ENCODE data around the gene DGCR8.
A peak's percentile ranks its signal among the peaks of the same experiment; 100 is the strongest.

Gene DGCR8

DNA sequence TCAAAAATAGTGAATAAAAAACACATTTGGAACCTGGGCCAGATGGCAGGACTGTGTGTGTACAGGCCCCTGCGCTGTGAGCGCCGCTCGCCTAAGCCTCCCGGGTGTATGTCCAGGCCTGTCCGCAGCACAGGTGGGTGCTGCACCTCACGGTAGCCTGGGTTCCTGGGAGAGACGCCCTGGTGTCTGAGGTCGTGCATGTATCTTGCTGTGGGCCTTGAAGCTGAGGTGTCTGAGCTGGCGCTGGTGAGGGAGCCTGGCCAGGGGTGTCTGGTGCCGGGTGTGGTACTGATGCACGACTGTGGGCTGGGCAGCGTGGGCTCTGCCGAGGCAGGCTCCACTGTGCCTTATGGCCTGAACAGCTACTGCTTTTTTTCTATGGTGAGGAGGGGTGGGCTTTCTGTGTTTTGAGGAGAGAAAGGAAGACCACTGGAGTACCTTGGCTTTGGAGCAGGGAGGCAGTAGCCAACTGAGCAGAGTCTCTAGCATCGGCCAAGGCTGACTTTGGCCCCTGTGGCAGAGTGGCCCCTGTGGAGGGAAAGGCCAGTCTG is 47.4 kb downstream of the DGCR8 start:
- DNase-seq, result no peak

DNA sequence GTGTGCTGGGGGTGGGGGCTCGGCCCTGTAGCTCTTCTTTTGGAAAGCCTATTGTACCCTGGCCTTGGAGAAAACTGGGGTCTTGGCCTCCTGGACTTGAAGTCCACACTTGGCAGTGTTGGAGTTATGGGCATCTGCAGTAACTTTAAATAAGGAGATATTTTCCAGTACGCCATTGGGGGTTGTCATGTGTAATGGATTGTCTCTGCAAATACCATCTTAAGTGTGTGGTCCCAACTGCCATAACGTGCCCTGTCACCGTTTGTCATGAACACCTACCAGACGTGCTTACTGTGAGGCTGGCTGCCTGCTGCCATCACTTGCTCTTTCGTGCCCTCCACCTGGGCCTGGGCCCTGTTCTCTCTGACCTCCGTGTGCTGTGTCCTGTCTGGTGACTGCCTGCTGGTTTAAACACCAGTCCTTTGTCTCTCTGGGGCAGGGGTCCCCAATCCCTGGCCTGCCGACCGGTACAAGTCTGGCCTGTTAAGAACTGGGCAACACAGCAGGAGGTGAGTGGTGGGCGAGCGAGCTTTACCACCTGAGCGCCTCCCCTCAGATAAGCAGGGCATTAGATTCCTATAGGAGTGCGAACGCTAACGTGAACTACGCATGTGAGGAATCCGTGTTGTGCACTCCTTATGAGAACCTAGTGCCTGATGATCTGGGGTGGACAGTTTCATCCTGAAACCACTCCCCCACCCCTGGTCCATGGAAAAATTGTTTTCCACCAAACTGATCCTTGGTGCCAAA is 48.0 kb downstream of the DGCR8 start:
- DNase-seq, result no peak

DNA sequence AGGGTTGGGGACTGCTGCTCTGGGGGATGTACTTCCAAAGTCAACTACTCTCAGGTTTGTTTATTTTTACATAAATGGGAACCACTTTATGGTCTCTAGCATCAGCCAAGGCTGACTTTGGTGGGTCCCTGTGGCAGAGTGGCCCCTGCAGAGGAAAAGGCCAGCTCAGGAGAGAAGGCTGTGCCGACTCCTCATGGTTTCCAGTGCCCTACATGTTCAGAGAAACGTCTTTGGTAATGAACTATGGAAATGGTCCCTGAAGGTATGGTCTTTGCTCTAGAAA is 48.5 kb downstream of the DGCR8 start:
- DNase-seq, result no peak

DNA sequence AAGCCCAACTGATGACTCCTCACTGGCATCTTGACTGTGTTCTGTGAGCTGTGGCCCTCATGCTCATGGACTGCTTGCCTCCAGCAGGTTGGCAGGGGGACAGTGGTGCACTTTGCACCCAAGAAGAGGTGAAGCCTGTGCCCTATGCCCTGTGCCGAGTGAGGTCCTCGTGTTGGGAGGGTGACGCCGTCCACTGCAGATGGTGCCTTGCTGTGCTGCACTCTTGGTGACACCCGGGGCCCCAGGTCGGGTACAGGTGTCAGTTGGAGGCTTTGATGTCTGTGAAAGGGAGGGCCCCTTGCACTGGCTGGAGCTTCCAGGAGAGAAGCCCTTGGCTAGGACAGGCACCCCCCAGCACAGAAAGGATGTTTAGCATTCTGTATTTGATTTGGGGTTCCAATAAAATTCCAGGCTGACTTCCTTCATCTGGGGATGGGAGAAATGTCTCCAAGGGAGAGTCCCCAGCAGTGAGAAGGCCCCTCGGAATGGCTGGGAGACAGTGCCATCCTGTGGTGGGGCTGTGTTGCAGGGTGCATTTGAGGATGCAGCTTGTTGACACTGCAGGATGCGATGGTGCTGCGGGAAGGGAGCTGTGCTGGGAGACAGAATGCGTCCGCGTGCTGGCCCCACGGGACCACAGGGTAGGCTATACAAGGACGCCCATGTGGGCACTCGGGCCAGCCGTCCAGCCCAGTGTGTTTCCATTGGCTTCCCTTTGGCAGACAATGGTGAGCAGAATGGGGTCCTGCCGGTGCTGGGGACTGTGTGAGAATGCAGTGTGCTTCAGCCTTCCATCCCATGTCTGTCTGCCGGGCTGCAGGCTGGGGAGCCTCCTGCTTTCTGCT is 49.1 kb downstream of the DGCR8 start:
- peak; percentile 53 for DNase-seq

DNA sequence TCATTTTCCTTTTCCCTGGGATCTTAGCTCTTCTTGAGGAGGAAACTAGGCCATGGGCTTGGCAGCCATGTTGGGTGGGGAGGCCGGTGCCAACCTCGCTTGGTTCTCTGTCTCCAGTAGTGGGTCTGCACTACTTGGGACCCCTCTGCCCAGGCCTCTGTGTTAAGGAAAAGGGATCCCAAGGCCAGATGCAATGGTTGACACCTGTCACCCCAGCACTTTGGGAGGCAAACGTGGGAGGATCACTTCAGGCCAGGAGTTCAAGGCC is 49.6 kb downstream of the DGCR8 start:
- no peak for DNase-seq

DNA sequence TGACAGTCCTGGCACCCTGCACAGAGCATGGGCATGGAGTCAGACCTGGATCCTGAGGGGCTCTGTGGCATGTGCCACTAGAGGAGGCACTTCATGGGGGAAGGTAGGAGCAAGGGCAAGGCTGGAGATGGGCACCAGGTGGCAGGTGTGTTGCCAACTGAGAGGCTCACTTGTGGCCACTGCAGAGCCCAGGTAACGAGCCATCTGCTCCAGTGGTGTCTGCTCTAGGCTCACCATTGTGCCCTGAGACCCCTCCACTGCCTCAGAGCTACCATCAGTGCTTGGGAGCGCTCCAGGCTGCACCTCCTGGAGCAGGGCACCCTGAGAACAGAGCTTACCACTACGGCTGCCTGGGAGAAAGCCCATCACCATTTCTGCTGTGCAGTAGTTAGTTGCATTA is 50.3 kb downstream of the DGCR8 start:
- DNase-seq, result no peak

DNA sequence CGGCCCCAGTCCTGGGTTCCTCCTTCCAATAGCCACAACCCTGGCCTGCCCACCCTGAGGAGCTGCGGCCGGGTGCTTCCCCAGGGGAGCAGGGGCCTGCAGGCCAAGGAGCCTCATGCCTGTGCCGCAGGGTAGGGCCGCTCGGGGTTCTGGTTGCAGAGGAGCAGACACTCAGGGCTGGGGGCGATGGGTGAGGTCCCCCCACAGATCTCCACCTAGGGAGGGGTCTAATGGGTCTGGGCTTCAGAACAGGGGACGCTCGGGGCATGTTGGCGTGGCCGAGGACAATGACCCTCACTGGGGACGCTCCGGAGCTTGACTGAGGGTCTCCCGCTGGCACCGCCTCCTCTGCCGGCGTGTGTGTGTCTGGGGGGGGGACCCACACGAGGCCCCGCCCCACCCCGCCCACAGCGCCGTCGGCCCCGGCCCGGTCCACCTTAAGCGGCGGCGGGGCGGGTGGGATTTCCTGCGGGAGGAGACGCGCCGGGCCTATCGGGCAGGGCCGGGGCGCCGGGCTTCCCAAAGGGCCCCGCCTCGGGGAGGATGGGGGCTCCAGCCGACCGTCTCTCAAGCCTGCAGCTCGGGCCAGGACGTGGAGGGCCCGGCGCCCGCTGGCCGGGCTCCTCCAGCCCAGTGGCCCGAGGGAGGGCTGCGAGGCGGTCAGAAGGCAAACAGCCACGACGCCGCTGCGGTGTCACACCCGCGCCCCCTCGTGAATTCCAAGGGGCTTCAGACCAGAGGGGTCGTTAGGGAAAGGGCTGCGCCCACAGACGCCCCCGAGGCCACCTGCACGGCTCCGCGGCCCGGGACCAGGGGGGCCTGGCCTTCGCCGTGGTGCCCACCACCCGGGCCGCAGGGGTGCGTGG is 50.9 kb downstream of the DGCR8 start:
- DNase-seq, result peak; percentile 77

DNA sequence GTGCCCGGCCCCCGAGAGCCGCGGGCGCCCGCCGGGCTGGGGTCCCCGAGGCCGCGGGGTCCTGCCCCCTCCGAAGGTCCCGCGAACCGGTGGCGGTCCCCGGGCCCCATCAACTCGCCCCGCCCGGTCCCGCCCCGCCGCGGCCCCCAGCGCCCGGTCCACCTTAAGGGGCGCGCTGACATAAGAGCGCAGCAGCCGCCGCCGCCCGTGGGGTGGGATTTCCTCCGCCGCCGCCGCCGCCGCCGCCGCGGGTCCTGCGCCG is 51.5 kb downstream of the DGCR8 start, which contains the start of gene ZDHHC8:
TSS of gene ZDHHC8 (plus strand) at position 208 of the 262 bp plus-strand sequence. CDS start 144 bp downstream, outside the sequence.
- peak; percentile 30 for DNase-seq

DNA sequence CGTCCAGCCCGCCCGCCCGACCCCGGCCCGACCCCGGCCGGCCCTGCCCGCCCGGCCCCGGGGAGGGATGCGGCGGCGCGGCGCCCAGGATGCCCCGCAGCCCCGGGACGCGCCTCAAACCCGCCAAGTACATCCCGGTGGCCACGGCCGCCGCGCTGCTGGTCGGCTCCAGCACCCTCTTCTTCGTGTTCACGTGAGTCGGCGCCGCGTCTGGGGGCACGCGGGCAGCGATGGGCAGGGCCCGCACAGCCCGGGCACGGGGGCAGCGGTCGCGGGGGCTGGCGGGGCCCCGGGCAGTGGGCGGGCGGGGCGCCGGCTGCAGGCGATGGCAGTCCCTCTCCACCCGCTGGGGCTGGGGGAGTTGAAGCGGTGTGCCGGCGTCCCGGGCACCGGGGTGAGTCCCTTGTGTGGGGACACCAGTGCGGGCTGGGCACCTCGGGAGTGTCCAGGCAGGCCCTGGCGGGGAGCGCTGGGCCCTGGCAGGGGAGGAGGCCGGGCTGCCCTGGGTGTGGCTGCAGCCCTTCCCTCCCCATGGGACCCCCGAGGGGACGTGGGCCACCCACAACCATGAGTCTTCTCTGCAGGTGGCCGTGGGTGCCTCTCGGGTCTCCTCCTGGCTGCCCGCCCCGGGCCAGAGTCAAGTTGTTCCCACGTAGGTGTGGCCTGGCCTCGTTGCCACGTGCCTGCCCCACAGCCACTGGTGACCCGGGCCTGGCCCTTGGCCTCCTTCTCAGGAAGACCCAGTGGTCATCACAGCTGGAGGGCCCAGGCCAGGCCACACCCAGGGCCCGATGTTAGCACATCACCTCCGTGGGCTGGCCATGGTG is 52.0 kb downstream of the DGCR8 start:
- peak; percentile 28 for DNase-seq

DNA sequence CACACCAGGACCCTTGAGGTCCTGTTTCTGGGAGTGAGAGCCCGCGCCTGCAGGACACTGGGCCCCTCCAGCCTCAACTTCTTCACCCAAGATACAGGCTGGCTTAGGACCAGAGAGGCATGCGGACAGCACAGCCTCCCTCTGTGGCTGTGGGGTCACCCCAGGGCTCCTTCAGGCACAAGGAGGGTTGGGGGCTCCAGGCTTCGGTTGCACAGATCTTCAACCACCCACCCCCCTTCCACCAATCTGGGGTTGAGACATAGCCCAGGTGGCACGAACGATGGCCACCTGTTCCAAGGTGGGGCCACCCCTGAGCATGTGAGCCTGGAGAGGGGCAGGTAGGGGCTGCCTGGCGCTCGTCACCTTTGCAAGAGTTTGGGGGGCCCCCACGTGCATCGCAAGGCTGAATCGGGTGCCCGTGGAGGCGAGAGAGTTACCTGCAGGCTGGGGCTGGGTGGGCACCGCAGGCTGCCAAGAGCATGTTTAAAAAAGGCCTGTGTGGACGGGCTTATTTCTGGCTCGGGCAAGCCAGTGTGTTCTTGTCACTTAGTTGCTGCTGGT is 52.7 kb downstream of the DGCR8 start:
- DNase-seq, result no peak

DNA sequence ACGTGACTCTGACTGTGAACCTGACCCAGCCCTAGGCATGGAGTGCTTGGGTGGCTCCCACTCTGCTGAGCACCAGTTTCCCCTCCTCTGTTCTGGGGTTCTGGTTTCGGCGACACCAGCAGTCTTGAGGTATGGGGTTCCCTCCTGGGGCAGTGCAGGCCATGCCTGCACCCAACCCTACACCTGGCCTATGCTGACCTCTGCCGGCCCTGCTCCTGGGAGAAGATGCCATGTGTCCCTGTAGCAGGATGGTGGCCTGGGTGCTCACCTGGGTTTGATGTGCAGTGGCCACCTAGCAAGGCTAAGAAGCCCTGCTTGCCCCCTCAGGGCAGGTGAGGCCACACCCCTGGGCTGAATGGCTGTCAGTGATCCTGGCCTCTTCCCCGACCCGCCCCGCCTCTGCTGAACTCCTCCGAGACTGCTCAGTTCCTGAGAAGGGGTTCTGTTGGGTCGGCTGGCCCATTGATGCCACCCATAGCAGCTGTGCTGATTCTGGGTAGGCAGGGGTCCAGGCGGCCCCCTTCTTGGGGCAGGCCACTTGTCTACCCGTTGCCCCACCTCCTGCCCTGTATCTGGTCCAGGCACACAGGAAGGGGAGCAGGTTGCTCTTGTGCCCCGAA is 54.0 kb downstream of the DGCR8 start:
- no peak for DNase-seq

DNA sequence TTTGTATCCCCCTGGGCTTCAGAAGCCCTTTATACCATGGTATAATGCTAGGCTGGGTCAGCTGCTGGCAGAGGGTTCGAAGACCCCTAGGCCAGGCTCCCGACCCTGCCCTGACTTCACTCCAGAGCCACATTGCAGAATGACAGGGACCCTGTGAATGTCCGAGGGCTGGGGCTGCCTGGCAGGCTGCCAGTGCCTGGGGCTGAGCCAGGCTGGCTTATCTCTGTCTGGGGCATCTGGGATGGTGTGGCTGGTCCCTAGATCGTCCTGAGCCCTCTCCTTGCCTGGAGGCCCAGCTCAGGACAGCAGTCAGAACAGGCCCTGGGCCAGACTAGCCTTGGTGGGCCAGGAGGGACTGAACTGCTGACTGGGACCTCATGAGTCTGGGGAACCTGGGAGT is 55.2 kb downstream of the DGCR8 start:
- no peak for DNase-seq

DNA sequence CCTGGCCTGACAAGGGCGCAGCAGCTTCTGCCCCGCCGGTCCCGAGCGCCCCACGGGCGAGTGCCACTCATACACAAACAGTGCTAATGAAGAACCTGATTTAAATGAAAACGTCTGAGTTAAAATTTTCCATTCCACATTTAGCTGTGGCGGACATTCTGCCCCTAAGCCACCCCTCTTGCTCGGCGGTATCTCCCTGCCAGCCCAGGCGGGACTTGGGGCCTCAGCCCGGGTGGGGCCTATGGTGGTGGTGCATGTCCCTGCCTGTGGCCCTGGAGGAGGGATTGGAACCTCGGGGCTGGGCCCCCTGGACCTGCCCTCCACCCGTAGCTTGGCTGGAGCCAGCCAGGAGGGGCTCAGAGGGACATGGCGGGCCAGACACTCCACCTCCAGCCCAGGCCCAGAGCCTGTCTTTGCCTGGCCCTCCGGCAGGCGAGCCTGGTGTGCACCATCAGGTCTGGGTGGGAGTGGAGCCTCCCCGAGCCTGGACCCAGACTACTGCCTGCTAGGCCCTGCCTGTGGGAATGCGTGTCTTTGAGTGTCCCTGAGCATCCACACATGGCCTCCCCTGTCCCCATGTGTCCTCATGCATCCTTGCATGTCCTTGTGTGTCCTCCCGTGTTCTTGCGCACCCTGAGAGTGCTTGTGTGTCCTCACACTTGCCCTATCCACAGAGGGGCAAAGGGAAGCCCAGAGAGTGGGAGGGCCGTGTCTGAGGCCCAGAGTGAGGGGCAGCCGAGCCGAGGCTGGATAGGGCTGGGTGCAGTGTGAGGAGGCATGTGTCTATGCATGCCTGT is 56.0 kb downstream of the DGCR8 start:
- DNase-seq, result no peak

DNA sequence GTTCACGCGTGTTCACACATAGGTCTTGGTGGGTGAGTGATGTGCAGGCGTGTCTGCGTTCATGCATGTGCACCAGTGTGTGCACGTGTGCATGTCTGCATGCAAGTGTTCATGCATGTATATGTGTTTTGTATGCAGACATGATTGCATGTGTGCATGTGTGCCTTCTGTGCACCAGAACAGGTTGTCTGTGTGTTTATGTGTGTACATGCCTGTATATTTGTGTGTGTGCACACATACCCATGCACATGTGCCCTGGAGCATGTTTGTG is 56.5 kb downstream of the DGCR8 start:
- DNase-seq, result no peak

DNA sequence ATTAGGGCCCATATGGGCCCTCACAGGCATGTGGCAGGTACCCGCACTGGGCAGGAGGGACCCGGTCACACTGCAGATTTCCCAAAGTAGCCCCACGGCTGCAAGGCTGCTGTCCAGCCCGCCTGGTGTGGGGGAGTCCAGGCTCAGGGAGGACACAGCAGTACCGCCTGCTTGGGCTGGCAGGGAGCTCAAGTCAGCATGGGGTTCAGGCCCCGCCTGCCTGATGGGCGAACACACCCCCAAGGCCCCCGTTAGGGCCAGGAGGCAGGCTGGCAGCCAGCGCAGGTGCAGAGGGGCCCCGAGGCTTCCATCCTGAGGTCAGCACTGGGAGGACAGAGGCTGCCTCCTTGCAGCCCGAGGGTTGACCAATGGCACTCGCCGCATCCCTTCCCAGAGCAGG is 57.1 kb downstream of the DGCR8 start:
- DNase-seq, result no peak

DNA sequence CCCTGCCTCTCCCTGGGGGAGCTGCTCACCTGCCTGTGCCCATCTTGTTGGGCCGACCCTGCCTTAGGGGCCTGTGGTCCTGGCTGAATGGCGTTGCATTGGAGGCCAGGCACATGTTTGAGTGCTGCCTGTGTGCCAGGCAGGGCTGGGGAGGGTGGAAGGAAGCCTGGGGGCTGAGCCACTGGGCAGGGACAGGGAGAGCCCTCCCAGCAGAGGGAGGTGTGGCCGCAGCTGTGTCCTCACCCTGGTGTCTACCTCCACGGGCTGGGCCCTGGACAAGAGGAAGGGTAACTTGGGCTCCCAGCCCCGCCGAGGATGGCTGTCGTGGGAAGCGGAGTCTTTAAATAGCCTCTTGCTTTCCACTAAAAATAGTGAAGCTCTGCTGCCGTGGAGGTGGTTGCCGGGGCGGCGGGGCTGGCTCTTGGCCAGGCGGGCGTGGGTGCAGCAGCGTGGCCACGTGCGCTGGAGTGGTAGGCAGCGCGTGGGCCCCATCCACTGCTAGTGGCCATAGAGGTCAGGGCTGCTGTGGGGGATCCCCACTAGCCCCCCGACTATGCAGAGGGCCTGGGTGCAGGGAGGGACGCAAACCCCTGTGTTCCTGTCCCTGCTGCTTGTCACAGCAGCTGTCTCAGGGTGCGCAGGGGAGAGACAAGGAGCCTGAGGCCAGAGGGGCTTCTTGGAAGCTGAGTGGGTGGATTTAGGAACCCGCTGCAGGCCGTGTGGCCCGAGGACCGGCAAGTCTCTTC is 57.8 kb downstream of the DGCR8 start:
- no peak for DNase-seq

DNA sequence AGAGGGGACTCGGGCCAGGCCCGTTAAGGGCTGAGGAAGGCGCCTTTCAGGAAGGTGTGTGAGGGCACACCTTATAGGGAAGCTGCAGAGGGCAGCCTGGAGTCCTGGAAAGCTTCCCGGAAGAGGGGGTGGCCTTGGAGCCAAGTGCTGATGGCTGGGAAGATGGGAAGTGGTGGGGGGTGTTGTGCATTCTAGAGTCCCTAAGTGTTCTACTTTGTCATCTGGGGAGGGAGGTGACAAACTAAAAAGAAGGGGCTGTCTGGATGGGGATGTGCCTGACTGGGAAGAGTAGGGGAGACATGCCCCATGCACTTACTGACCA is 58.3 kb downstream of the DGCR8 start:
- DNase-seq, result no peak

DNA sequence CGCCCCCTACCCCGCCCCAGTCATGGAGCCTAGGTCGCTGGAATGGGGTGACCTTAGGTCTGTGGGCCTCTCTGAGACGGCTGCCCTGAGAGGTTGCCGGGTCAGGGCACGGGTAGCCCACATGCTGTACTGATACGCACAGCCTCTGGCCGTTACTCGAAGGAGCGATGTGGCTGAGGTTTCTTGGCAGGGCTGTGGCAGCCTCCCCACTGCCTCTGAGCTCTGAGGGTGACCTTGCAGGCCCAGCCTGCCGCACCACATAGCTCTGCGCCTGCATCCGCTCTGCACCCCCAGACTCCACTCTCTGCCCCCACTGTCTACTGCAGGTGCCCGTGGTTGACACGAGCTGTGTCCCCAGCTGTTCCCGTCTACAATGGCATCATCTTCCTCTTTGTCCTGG is 58.8 kb downstream of the DGCR8 start:
- DNase-seq, result no peak

DNA sequence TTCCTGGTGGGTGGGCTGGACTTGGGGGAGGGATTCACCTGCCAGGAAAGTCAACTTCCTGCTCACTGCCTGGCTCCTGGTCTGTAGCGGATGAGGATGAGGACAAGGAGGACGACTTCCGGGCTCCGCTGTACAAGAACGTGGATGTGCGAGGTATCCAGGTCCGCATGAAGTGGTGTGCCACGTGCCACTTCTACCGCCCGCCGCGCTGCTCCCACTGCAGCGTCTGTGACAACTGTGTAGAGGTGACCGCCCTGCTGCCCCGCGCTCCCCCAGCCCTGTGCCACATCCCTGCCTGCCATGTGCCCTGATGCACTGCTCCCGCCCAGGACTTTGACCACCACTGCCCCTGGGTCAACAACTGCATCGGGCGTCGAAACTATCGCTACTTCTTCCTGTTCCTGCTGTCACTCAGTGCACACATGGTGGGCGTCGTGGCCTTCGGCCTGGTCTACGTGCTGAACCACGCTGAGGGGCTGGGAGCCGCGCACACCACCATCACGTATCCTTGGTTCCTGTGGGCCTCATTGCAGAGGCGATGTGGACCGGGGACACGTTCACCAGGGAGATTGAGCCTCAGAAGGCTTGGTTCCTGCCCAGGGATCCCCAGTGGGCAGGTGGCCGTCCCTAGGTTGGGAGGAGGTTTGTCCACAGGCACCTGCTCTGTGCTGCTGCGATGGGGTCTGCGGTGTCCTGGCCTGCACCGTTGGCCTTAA is 59.5 kb downstream of the DGCR8 start:
- DNase-seq, result no peak

DNA sequence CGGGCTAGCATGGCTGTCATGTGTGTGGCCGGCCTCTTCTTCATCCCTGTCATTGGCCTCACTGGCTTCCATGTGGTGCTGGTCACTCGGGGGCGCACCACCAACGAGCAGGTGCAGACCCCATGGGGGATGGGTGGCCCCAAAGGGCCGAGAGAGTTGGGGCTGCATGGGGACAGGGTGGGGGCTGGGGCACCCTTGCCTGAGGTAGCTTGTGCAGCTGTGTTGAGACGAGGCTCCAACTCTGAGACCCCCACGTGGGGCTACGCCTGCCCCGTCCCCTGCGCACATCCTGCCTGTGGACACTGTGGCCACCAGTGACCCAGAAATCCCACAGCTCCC is 60.0 kb downstream of the DGCR8 start:
- no peak for DNase-seq
